Astrocyte (in vitro differentiated cells and primary cell): ENCODE data around the gene FAM110D. TPM values are rescaled to one million over a fixed set of nuclear protein-coding genes. Genes with fewer than 3 reads are reported as not detected.

ENCODE experiments used
- DNase-seq: peaks from one replicate; pipeline ENCODE4 v3.0.0-alpha.2; 2010; ENCODE audit warnings: low read depth
- FAIRE-seq: peaks from 2 replicates; lab custom pipeline; 2011; peaks lifted over from hg19 to GRCh38; lab: Jason Lieb, UNC
- H2AFZ ChIP-seq: 2 replicates; pipeline ENCODE4 v1.6.0; 2012; ENCODE audit warnings: low read depth, low read length, inconsistent platforms
- H3K27ac ChIP-seq: 2 replicates; pipeline ENCODE4 v1.5.1; 2011; ENCODE audit warnings: low read depth, low read length, inconsistent platforms
- H3K27me3 ChIP-seq: 2 replicates; pipeline ENCODE4 v1.6.0; 2011; ENCODE audit warnings: low read length, inconsistent platforms; ENCODE audit not compliant: insufficient read depth
- H3K36me3 ChIP-seq: 2 replicates; pipeline ENCODE4 v1.5.1; 2011; ENCODE audit warnings: low read length, inconsistent platforms; ENCODE audit not compliant: insufficient read depth
- H3K4me1 ChIP-seq: 2 replicates; pipeline ENCODE4 v1.5.1; 2011; ENCODE audit warnings: low read length, inconsistent platforms; ENCODE audit not compliant: insufficient read depth
- H3K4me2 ChIP-seq: 2 replicates; pipeline ENCODE4 v1.6.0; 2012; ENCODE audit warnings: low read length, inconsistent platforms
- H3K4me3 ChIP-seq: 2 replicates; pipeline ENCODE4 v1.5.1; 2011; ENCODE audit warnings: low read depth, mild to moderate bottlenecking, low read length, inconsistent platforms; ENCODE audit not compliant: insufficient read depth
- H3K79me2 ChIP-seq: 2 replicates; pipeline ENCODE4 v1.6.0; 2012; ENCODE audit warnings: mild to moderate bottlenecking, low read length, inconsistent platforms; ENCODE audit not compliant: insufficient read depth
- H3K9ac ChIP-seq: 2 replicates; pipeline ENCODE4 v1.6.0; 2012; ENCODE audit warnings: mild to moderate bottlenecking, low read length, inconsistent platforms
- H3K9me3 ChIP-seq: 2 replicates; pipeline ENCODE4 v1.5.1; 2012; ENCODE audit warnings: low read depth, mild to moderate bottlenecking, low read length, inconsistent platforms; ENCODE audit not compliant: insufficient read depth
- H4K20me1 ChIP-seq: 2 replicates; pipeline ENCODE4 v1.6.0; 2012; ENCODE audit warnings: low read length, inconsistent platforms; ENCODE audit not compliant: insufficient read depth
- H3K27ac Mint-ChIP-seq: one replicate; pipeline ENCODE4 v1.8.0; 2021; ENCODE audit warnings: mild to moderate bottlenecking, mixed read lengths; ENCODE audit not compliant: unreplicated experiment
- H3K27me3 Mint-ChIP-seq: one replicate; pipeline ENCODE4 v1.8.0; 2021; ENCODE audit warnings: low read depth, mixed read lengths; ENCODE audit not compliant: unreplicated experiment
- H3K36me3 Mint-ChIP-seq: one replicate; pipeline ENCODE4 v1.8.0; 2021; ENCODE audit warnings: low read depth, mixed read lengths; ENCODE audit not compliant: unreplicated experiment
- H3K4me1 Mint-ChIP-seq: one replicate; pipeline ENCODE4 v1.8.0; 2021; ENCODE audit warnings: low read depth, mixed read lengths; ENCODE audit not compliant: unreplicated experiment
- H3K4me3 Mint-ChIP-seq: one replicate; pipeline ENCODE4 v1.8.0; 2021; ENCODE audit warnings: mild to moderate bottlenecking, moderate library complexity, mixed read lengths; ENCODE audit not compliant: unreplicated experiment
- H3K9me3 Mint-ChIP-seq: one replicate; pipeline ENCODE4 v1.8.0; 2021; ENCODE audit warnings: mild to moderate bottlenecking, mixed read lengths; ENCODE audit not compliant: unreplicated experiment
- CTCF ChIP-seq: IDR thresholded peaks from 2 replicates; pipeline ENCODE4 v1.5.1; 2011; ENCODE audit warnings: low read depth, mild to moderate bottlenecking, inconsistent platforms, low read length, moderate library complexity; ENCODE audit not compliant: insufficient read depth
- EZH2 ChIP-seq: IDR thresholded peaks from 2 replicates; pipeline ENCODE4 v1.6.1; 2012; ENCODE audit warnings: mild to moderate bottlenecking, low read length, inconsistent platforms; ENCODE audit not compliant: insufficient read depth
- total RNA-seq: library from RNA; stranded (reverse); gene quantifications from 2 replicates; pipeline ENCODE4 v1.2.1, GENCODE V29; 2021

FAM110D gene
- total RNA-seq, 1 donor from 2014 or later = 0.70 TPM

- Histone ChIP-seq H3K9ac (peak overlapping the region; percentile 54), H3K79me2 (no peaks in the 10 kb centered on the region), H3K36me3 (no peaks in the 10 kb centered on the region), H3K4me3 (peak overlapping the region; percentile 23), H3K9me3 (no peaks in the 10 kb centered on the region), H3K4me2 (peak overlapping the region; percentile 80), H4K20me1 (no peaks in the 10 kb centered on the region), H3K27me3 (peaks cover 2% of the 10 kb centered on the region), H3K27ac (no peak overlapping the region), H3K4me1 (peaks cover 18% of the 10 kb centered on the region), H2AFZ (peak overlapping the region; percentile 56)
- Mint-ChIP-seq H3K4me1 (peaks cover 13% of the 10 kb centered on the region), H3K27me3 (peaks cover 4% of the 10 kb centered on the region), H3K9me3 (no peaks in the 10 kb centered on the region), H3K36me3 (no peaks in the 10 kb centered on the region), H3K27ac (peak overlapping the region; percentile 75), H3K4me3 (peak overlapping the region; percentile 72)
- DNase-seq = no peak
- no peak for FAIRE-seq
- TF ChIP-seq EZH2 (no peak), CTCF (peak; percentile 9)
Measured at GRCh38 chr1:26164036-26164860, 5.4 kb downstream of the FAM110D start.

- Mint-ChIP-seq H3K4me3 (peak overlapping the region; percentile 72), H3K27ac (peak overlapping the region; percentile 75), H3K4me1 (peaks cover 9% of the 10 kb centered on the region), H3K9me3 (no peaks in the 10 kb centered on the region), H3K27me3 (no peaks in the 10 kb centered on the region), H3K36me3 (no peaks in the 10 kb centered on the region)
- peak overlapping the region; percentile 56 for H2AFZ ChIP-seq
- no peak for FAIRE-seq
- no peaks in the 10 kb centered on the region for H3K9me3 ChIP-seq
- peaks cover 4% of the 10 kb centered on the region for H3K79me2 ChIP-seq
- no peak for DNase-seq
- H3K27ac ChIP-seq = no peak overlapping the region
- H3K4me2 ChIP-seq = peak overlapping the region; percentile 80
- H3K27me3 ChIP-seq = peaks cover 2% of the 10 kb centered on the region
- no peak for TF ChIP-seq CTCF
- no peak for TF ChIP-seq EZH2
- no peaks in the 10 kb centered on the region for H3K36me3 ChIP-seq
- H4K20me1 ChIP-seq = no peaks in the 10 kb centered on the region
- peak overlapping the region; percentile 54 for H3K9ac ChIP-seq
- H3K4me1 ChIP-seq = peaks cover 21% of the 10 kb centered on the region
- no peak overlapping the region for H3K4me3 ChIP-seq
Measured at GRCh38 chr1:26164861-26165842, 6.3 kb downstream of the FAM110D start.
